Measurements from ENCODE around the gene TBC1D14. TPM values are rescaled to one million over a fixed set of nuclear protein-coding genes. Genes with fewer than 3 reads are reported as not detected.

The TBC1D14 gene
- total and polyA plus RNA-seq, 4 donors = 15.1 to 60.1 (median 46.4) TPM

- Histone ChIP-seq H3K4me1 (ENCODE audit: control insufficient read depth in 5 of 5, insufficient read depth in 5 of 5, low read length in 5 of 5) (peaks cover 6 to 28% (median 7%) of the 10 kb centered on the region in 5 donors), H3K9ac (ENCODE audit: insufficient read depth in 1 of 2, low read length in 2 of 2) (no peak overlapping the region)
Measured at GRCh38 chr4:6990661-6991060, 81.0 kb downstream of the TBC1D14 start.

GRCh38 chr4:6991249-6991648, 81.6 kb downstream of the TBC1D14 start:
- H3K27ac ChIP-seq (ENCODE audit: low read depth in 1 of 2, low read length in 1 of 2) = no peak overlapping the region
- H3K27me3 ChIP-seq (ENCODE audit: control insufficient read depth in 3 of 3, insufficient read depth in 3 of 3, low read length in 2 of 3) = no peaks in the 10 kb centered on the region
- no peak overlapping the region for H3K4me3 ChIP-seq
- ATAC-seq (ENCODE audit: insufficient read depth, low FRiP score) = no peak
- H3K9me3 ChIP-seq (ENCODE audit: control insufficient read depth in 4 of 4, insufficient read depth in 3 of 4, low read length in 3 of 4) = no peaks in the 10 kb centered on the region
- no peak overlapping the region for H3K9ac ChIP-seq (ENCODE audit: insufficient read depth in 1 of 2, low read length in 2 of 2)
- H3K36me3 ChIP-seq (ENCODE audit: control insufficient read depth in 4 of 4, insufficient read depth in 4 of 4, low read length in 4 of 4) = peaks cover 0 to 10% (median 5%) of the 10 kb centered on the region in 4 donors
- no peak for DNase-seq
- peaks cover 6 to 22% (median 7%) of the 10 kb centered on the region in 5 donors for H3K4me1 ChIP-seq (ENCODE audit: control insufficient read depth in 5 of 5, insufficient read depth in 5 of 5, low read length in 5 of 5)
- no peak for TF ChIP-seq CTCF (IDR thresholded peaks at IDR 0.05; ENCODE audit: control extremely low read depth, extremely low read depth)
- 82 to 88% methylated on average over 11 of the region's 11 CpGs for WGBS, 2 donors

More at GRCh38 chr4:6990661-6991060, 81.0 kb downstream of the TBC1D14 start:
- DNase-seq (no peak), ATAC-seq (ENCODE audit: insufficient read depth, low FRiP score) (no peak)
- Histone ChIP-seq H3K27me3 (ENCODE audit: control insufficient read depth in 3 of 3, insufficient read depth in 3 of 3, low read length in 2 of 3) (no peaks in the 10 kb centered on the region), H3K36me3 (ENCODE audit: control insufficient read depth in 4 of 4, insufficient read depth in 4 of 4, low read length in 4 of 4) (peaks cover 0 to 10% (median 5%) of the 10 kb centered on the region in 4 donors), H3K9me3 (ENCODE audit: control insufficient read depth in 4 of 4, insufficient read depth in 3 of 4, low read length in 3 of 4) (no peaks in the 10 kb centered on the region), H3K27ac (ENCODE audit: low read depth in 1 of 2, low read length in 1 of 2) (no peak overlapping the region), H3K4me3 (no peak overlapping the region)
- 90 to 92% methylated on average over 6 of the region's 6 CpGs for WGBS, 2 donors
- no peak for TF ChIP-seq CTCF (IDR thresholded peaks at IDR 0.05; ENCODE audit: control extremely low read depth, extremely low read depth)

- no peak for TF ChIP-seq CTCF (IDR thresholded peaks at IDR 0.05; ENCODE audit: control extremely low read depth, extremely low read depth)
- ATAC-seq (ENCODE audit: insufficient read depth, low FRiP score) (no peak), DNase-seq (no peak)
- H3K4me1 ChIP-seq (ENCODE audit: control insufficient read depth in 5 of 5, insufficient read depth in 5 of 5, low read length in 5 of 5) = peaks cover 6 to 21% (median 7%) of the 10 kb centered on the region in 5 donors
- no peaks in the 10 kb centered on the region for H3K27me3 ChIP-seq (ENCODE audit: control insufficient read depth in 3 of 3, insufficient read depth in 3 of 3, low read length in 2 of 3)
- H3K36me3 ChIP-seq (ENCODE audit: control insufficient read depth in 4 of 4, insufficient read depth in 4 of 4, low read length in 4 of 4) = peaks cover 2 to 10% (median 6%) of the 10 kb centered on the region in 4 donors
- H3K4me3 ChIP-seq = no peak overlapping the region
- H3K9me3 ChIP-seq (ENCODE audit: control insufficient read depth in 4 of 4, insufficient read depth in 3 of 4, low read length in 3 of 4) = no peaks in the 10 kb centered on the region
- 55 to 73% methylated on average over 15 of the region's 15 CpGs for WGBS, 2 donors
- H3K27ac ChIP-seq (ENCODE audit: low read depth in 1 of 2, low read length in 1 of 2) = peak overlapping the region in 1 of 2 donors; percentile 6
- H3K9ac ChIP-seq (ENCODE audit: insufficient read depth in 1 of 2, low read length in 2 of 2) = no peak overlapping the region
Measured at GRCh38 chr4:6991771-6992557, 82.3 kb downstream of the TBC1D14 start.

Measured in lung (tissue), 12 donors.